Activated CD4-positive, CD25-positive, alpha-beta regulatory T cell treated with anti-CD3 and anti-CD28 coated beads, Interleukin-2, amount 50 U/mL, for 16 hours (primary cell): Measurements from ENCODE around the gene CD151.

Source experiments
- DNase-seq: peaks from one replicate; pipeline ENCODE4 v3.0.0-alpha.2; 2020; ENCODE audit warnings: low read depth, low spot score

Gene CD151

DNA sequence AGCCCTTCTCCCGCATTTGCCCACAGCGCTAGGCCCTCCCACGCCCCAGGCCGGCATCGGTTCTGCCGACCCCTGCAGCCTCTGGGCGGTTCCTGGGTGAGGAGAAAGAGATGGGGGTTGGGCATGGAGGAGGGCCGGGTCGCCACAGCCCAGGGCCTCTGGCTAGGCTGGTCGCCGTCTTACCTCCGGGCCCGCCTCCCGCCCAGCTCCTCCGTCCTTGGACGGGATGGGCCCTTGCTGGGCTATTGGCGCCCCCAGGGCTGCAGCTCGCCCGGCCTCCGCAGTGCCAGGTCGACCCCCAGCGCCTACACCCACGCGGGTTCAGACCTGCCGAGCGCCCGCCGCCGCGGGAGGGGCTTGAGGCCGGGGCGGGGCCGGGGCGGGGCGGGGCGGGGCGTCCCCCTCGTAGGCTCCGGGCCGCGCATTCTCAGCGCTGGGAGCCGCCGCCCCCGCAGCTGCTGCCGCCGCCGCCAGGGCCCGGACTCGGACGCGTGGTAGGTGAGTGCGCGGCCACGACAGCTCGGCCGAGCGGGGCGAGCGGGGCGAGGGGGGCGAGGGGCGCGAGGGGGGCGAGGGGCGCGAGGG, at the start of gene CD151:
Gene CD151 (plus strand): TSS at position 424 of the 585 bp plus-strand sequence. CDS start 3,118 bp downstream, outside the sequence.
- DNase-seq, result no peak

- DNase-seq, result no peak
Observed at GRCh38 chr11:783581-784015, 49.2 kb upstream of the CD151 start.

DNA sequence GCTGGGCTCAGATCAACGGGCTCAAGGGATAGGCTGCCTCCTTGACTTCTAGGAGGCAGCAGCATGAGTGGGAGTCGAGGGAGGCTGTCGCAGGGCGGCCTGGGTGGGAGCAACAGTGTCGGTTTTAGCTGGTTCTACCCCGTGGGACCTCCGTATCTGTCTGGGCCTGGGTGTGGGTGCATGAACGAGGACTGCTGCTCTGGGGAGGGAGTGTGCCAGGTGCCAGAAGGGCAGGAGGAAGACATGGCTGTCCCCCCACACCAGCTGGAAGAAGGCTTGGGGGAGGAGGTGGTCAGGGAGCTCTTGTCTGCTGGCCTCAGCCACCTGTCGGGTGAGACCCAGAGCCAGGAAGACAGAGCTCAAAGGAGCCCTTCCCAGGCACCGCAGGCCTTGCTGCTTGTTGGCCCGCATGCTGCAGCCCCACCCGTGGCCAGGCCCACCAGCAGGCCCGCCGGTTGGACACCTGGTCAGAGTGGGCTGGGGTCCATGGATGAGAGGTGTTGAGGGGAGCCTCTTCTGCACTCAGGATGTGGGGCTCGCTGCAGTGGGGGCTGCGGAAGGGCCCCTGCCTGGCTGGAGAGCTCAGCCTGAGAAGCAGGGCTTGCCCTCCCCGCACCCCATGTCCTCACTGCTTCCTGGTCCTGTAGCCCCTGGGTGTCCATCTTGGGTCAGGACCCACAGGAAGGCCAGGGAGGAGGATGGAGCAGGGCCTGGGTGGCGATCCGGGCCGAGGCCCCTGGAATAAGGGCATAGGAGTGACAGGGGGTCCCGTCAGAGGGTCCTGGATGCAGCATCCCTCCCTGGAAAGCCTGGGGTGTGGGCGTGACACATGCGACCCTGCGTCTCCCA, 46.3 kb upstream of the CD151 start:
- DNase-seq, result no peak

GRCh38 chr11:787084-787675, 45.6 kb upstream of the CD151 start:
- DNase-seq, result no peak

- DNase-seq, result no peak
Observed at GRCh38 chr11:788009-788640, 44.6 kb upstream of the CD151 start.

DNA sequence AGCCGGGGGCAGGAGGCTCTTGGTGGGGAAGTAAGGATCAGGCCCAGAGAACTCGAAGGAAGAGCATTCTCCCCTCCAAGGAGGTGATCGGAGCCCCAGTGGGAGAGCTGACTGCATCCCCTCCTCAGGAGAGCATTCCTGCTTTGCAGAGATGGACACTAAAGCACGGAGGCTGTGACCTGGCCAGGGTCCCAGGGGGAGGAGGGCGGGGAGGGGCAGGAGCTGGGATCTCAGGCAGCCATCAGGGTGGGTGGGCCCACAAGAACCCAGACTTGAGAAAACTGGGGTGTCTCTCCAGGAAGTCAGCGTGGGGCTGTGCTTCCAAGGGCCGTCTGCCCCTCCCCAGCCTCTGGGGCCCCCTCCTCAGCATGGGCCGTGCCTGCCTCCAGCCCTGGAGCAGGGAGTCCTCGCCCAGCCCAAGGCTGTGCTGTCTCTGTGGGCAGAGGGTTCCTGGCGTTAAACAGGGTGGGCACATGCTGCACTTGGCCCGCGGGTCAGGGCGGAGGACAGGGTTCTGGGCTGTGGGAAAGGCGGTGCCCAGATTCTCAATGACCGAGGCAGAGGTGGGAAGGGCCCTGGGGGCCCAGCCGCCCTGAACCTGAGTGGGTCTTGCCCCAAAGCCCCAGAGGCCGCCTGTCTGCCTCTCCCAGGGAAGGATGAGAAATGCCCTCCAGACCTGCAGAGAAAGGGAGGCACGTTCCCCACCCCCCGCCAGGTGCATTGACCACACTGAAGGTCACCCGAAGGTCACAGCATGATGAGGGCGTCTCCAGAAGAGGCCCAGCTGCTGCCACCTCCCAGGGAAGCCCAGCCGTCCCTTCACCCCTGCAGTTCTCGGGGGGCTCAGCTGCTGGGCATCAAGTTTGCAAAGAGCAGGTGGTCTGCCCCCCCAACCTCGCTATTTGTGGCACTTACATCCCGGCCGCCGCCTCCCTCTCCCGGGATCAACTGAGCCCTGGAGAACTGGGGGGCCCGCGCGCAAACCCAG, 43.5 kb upstream of the CD151 start:
- no peak for DNase-seq

GRCh38 chr11:789943-790342, 42.8 kb upstream of the CD151 start, which contains the start of gene CEND1:
TSS of gene CEND1 (minus strand) at chr11:790090. CDS start at chr11:788576, 1,514 bp downstream.
- DNase-seq, result no peak

DNA sequence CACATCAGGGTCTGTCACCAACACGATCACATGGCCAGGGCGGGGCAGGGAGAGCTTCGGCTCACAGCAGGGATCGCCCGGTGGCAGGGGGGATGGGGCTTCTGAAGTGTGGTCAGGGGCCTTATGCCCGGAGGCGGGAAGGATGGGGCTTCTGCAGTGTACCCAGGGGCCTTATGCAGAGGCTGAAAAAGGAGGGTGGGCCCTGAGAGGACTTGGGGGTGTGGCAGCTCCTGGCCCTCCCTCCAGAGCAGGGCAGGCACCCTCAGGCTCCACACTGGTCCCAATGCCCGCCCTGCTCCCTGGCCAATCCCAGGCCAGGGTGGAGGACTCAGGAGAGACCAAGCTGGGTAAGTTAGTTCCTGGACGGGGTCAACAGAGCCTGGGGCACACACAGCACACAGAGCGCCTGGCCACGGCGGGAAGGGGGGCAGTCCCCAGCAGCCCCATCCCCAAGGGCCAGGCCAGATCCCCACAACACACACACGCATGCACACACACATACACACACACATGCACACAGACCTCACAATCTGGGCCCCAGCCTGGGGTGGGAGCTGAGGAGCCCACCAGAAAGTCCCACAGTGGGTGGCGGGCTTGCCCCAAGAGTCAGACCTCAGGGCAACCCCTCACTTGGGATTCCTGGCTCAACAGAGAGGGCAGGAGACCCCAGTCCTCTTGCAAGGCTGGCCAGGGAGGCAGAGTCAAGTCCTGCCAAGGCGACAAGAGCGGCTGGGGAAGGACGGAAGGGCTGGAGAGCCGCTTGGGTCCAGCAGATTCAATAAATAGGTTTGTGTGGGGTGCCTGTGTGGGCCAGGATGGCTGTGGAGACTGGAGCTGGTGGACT, 41.8 kb upstream of the CD151 start:
- no peak for DNase-seq

GRCh38 chr11:791658-792534, 40.9 kb upstream of the CD151 start:
- no peak for DNase-seq

DNA sequence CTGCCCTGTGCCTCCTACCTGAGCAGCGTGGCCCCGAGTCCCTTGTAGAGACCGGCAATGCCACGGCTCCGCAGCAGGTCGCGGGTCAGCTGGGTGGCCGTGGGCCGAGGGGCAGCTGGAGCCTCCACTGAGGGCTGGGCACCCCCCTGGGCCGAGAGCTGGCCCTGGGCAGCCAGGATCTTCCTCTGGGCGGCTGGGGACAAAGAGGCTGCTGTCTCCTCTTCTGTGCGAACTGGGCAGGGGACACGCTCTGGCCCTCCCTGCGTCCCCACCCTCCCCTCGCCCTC, 40.3 kb upstream of the CD151 start:
- no peak for DNase-seq

- DNase-seq, result no peak
Observed at GRCh38 chr11:792873-793272, 39.9 kb upstream of the CD151 start.

DNA sequence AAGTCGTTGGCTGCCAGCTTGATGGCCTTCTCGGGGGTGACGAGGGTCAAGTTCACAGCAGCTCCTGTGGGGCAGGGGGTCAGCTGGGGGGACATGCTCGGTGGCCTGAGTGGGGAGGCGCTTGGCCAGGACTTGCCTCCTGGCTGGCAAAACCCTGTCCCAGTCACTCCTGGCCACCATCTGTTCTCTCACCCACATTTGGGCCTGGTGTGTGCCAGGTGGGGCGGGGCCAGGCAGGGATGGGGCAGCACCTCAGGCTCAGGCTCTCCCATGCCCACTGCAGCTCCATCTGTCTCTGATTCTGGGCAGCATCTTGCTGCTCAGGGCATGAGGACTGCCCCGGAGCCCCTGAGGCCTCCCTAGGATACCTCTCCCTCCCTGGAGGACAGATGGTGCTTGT, 39.2 kb upstream of the CD151 start:
- DNase-seq, result no peak

DNA sequence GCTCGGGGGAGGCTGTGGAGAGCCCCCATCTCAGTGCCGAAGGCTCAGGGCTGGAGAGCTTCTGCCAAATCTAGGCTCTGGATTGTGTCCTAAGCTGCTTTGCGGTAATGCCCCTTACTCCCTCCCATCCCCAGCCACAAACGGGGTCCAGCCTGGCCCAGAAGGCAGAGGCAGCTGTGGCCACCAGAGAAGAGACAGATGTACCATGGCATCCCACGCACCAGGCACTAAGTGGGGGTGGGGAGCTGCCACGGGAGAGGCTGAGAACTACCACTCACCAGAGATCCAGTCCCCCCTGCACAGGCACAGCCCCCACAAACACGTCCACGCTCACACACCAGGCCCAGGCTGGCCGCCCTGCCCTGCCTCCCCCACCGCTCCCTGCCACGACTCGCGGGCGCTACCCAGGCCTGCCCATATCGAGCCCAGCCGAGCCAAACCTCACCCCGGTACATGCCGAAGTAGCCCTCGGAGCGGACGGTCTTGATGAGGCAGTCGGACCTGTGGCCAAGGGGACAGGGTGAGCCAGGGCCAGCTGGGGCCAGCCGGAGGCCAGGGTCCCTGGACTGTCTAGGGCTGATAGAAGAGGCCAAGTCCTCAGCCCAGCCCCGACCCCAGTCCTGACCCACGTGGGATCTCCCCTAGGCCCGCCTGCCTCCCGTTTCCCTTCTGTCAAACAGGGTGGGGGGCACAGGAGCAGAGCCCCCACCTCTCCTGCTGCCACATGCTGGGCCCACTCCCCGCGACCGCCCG, 38.6 kb upstream of the CD151 start:
- DNase-seq, result no peak

GRCh38 chr11:794766-795633, 37.8 kb upstream of the CD151 start:
- DNase-seq, result no peak

DNA sequence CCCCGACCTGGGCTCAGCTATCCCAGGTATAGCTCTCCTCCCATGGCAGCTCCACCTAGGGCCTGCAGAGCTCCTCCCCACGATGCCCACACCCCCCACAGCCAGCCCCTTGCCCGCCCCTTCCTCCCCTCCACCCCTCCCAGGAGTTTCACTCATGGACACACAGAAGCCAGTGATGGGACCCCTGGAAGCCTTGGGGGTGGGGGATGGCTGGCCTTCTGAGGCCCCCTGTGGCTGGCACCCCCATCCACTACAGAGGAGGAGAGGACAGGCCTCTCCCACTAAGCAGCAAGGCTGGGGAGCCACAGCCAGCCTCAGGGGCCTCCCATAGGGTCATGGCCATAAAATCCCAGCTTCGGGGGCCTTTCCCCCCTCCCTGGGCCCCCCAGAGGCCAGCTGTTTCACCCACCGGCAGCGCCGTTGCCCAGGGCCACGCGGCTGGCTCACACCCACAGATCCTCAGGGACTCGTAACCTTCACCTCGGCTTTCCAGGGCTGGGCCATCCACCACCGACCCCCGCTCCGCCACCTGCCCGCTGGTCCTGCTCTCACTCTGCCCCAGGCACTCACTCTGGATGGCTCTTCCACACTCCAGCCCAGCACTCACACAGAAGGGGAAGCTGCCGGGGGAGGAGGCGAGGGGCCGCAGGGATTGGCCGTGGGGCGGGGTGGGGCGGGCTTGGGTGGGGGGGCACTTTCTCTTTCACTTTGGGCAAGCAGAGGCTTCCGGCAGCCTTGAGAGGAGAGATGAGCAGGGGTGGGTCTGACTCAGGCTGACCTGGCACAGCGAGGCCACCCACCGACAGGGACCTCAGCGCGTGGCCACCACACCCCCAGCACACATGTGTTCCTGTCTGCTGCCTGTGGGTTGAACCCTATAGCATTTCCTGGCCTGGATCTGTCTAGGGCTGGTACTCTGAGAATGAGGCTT, 36.9 kb upstream of the CD151 start:
- peak; percentile 60 for DNase-seq

DNA sequence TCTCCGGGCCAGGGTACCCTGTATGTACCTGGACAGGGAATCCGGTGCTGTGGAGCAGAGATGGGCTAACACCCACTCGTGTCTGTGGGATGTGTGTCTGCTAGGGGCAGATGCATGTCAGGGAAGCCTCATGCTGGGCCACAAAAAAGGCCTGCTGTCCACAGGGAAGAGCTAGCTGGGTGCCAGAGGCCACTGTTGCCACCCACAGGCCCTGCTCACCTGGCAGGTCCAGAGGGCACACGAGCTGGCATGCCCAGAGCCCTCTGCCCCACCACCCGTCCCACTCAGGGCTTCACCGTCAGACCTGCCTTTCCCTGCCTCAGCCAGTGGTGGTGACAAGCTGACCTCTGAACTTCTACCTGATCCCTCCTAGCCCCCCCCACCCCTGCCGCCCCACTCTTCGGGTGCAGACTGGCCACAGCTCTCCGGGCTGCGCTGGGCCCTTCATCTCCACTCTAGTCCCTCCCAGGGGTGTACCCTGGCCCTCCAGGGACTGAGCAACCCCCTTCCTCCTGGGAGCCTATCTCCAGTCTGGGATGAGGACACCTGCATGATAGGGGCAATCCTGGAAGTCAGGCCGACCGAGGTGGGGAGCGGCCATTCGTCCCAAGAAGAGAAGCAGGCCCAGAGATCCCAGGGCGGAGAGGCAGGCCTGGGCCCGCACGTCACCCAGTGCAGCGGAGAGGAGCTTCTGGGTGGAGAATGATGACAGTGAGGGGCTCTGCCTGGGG, 36.0 kb upstream of the CD151 start:
- no peak for DNase-seq
